ENCODE results near the gene MAP3K14. TPM values are rescaled to one million over a fixed set of nuclear protein-coding genes. Genes with fewer than 3 reads are reported as not detected.

The MAP3K14 gene
- total RNA-seq, 1 experiment from 2014 or later, result 7.8 TPM

DNA sequence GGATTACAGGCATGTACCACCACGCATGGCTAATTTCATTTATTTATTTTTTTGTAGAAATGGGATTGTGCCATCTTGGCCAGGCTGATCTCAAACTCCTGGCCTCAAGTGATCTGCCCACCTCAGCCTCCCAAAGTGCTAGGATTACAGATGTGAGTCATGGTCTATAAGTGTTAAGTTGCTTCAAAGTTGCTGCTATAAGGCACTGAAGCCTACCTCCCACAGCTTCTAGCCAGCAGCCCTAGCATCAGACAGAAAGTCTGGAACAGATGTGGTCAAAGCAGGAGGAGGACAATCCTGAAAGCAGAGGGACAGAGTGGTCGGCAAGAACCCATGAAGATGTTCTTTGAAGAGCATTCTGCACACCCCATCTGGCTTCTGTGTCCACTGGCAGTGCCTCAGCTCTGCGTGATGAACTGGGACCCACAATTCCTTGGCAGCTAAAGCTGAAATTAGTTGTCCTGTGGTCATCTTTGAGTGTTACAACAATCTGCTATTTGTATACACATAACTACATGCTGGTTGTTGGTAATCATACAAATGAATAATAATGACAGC, 11.2 kb downstream of the MAP3K14 start:
- Histone ChIP-seq H2BK12ac (ENCODE audit: insufficient read length, low read depth, low read length) (no peak overlapping the region), H3K4me1 (ENCODE audit: insufficient read depth, low read length) (no peaks in the 10 kb centered on the region), H2BK15ac (ENCODE audit: low read depth, low read length) (no peak overlapping the region), H4K8ac (replicated peaks; ENCODE audit: insufficient read length, low read depth, low read length) (no peak overlapping the region), H3K4ac (ENCODE audit: low read depth, low read length) (no peak overlapping the region), H2BK20ac (ENCODE audit: low read depth, low read length, poor library complexity, severe bottlenecking) (no peak overlapping the region), H4K91ac (ENCODE audit: insufficient read length, low read depth, low read length) (no peak overlapping the region), H3K27me3 (ENCODE audit: insufficient read depth, low read length) (no peaks in the 10 kb centered on the region), H2BK5ac (ENCODE audit: insufficient read length, low read length) (no peak overlapping the region), H3K18ac (ENCODE audit: insufficient read length, low read depth, low read length) (no peak overlapping the region), H3K23me2 (ENCODE audit: insufficient read length, low read depth, low read length, poor library complexity, severe bottlenecking) (peaks cover 2% of the 10 kb centered on the region), H3K56ac (ENCODE audit: insufficient read length, low read depth, low read length) (no peak overlapping the region), H3K9ac (ENCODE audit: extremely low read depth, insufficient read length, low read length) (no peak overlapping the region), H2BK120ac (ENCODE audit: low read depth, low read length, poor library complexity, severe bottlenecking) (no peak overlapping the region), H4K20me1 (ENCODE audit: control insufficient read depth, insufficient read depth, insufficient read length) (no peaks in the 10 kb centered on the region), H3K9me3 (ENCODE audit: control insufficient read depth, low read depth, low read length) (no peaks in the 10 kb centered on the region), H4K5ac (ENCODE audit: insufficient read length, low read depth, low read length) (no peak overlapping the region), H3K4me2 (ENCODE audit: insufficient read depth, insufficient read length, low read length) (no peak overlapping the region), H3K27ac (ENCODE audit: insufficient read length, low read depth, low read length) (no peak overlapping the region), H3T11ph (ENCODE audit: low read length) (no peak overlapping the region), H3K79me2 (ENCODE audit: insufficient read depth, low read length) (no peaks in the 10 kb centered on the region), H3K14ac (ENCODE audit: insufficient read depth, low read length) (no peak overlapping the region), H3K23ac (ENCODE audit: insufficient read length, low read depth, low read length) (no peak overlapping the region), H2AFZ (ENCODE audit: low read length) (no peak overlapping the region), H2AK5ac (ENCODE audit: insufficient read length, low read length) (no peak overlapping the region), H3K79me1 (ENCODE audit: insufficient read depth, low read depth, low read length, poor library complexity, severe bottlenecking) (no peaks in the 10 kb centered on the region)
- Mint-ChIP-seq H3K36me3 (ENCODE audit: insufficient read depth in 1 of 3, low read depth in 3 of 3) (peaks cover 0 to 4% (median 3%) of the 10 kb centered on the region in 3 experiments; a peak in 5 of 7 replicates), H3K4me3 (no peak overlapping the region), H3K27ac (no peak overlapping the region), H3K27me3 (ENCODE audit: low read depth) (no peaks in the 10 kb centered on the region), H3K4me1 (peaks cover 12 to 15% of the 10 kb centered on the region in 2 experiments; a peak in 3 of 4 replicates), H3K9me3 (no peaks in the 10 kb centered on the region)
- DNase-seq, result no peak
- no CpG with 5 or more reads among the region's 3 CpGs for WGBS (ENCODE audit: extremely low coverage, insufficient read length, low lambda C conversion rate)
- TF ChIP-seq, protein P1, sequence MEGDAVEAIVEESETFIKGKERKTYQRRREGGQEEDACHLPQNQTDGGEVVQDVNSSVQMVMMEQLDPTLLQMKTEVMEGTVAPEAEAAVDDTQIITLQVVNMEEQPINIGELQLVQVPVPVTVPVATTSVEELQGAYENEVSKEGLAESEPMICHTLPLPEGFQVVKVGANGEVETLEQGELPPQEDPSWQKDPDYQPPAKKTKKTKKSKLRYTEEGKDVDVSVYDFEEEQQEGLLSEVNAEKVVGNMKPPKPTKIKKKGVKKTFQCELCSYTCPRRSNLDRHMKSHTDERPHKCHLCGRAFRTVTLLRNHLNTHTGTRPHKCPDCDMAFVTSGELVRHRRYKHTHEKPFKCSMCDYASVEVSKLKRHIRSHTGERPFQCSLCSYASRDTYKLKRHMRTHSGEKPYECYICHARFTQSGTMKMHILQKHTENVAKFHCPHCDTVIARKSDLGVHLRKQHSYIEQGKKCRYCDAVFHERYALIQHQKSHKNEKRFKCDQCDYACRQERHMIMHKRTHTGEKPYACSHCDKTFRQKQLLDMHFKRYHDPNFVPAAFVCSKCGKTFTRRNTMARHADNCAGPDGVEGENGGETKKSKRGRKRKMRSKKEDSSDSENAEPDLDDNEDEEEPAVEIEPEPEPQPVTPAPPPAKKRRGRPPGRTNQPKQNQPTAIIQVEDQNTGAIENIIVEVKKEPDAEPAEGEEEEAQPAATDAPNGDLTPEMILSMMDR (conservative IDR thresholded peaks at IDR 0.05), result no peak
